MCF 10A (cell line): ENCODE results near the gene SEC61A1. TPM values are rescaled to one million over a fixed set of nuclear protein-coding genes. Genes with fewer than 3 reads are reported as not detected.
A peak's percentile ranks its signal among the peaks of the same experiment; 100 is the strongest.

Source experiments
- BruUV-seq: library from RNA; stranded (reverse); fragments of 400-500 nt; replicated peaks from 2 replicates; lab custom pipeline; 2021; lab: Mats Ljungman, UMichigan
- CTCF ChIA-PET: fragments of 300-600 bp; sonication (Branson Sonifier 250); formaldehyde crosslinking; extraction: SDS; loops from one replicate; lab custom pipeline; 2021; ENCODE audit warnings: antibody characterized with exemption, inconsistent platforms; lab: Yijun Ruan, JAX
- POLR2A ChIA-PET: fragments of 300-600, 350-650 bp; sonication (Branson Sonifier 250); formaldehyde crosslinking; extraction: SDS; loops from one replicate; lab custom pipeline; 2020; ENCODE audit warnings: antibody characterized with exemption, inconsistent platforms; lab: Yijun Ruan, JAX
- DNase-seq: peaks from one replicate; pipeline ENCODE4 v3.0.0-alpha.2; 2018; ENCODE audit not compliant: unreplicated experiment
- H3K27ac Mint-ChIP-seq: one replicate; pipeline ENCODE4 v1.8.0; 2022; ENCODE audit warnings: mild to moderate bottlenecking, low read depth, mixed read lengths; ENCODE audit not compliant: unreplicated experiment
- H3K27me3 Mint-ChIP-seq: one replicate; pipeline ENCODE4 v1.8.0; 2022; ENCODE audit warnings: mixed read lengths; ENCODE audit not compliant: insufficient read depth, unreplicated experiment
- H3K36me3 Mint-ChIP-seq: one replicate; pipeline ENCODE4 v1.8.0; 2022; ENCODE audit warnings: mild to moderate bottlenecking, moderate library complexity, mixed read lengths; ENCODE audit not compliant: insufficient read depth, unreplicated experiment
- H3K4me1 Mint-ChIP-seq: one replicate; pipeline ENCODE4 v1.8.0; 2022; ENCODE audit warnings: mixed read lengths; ENCODE audit not compliant: insufficient read depth, unreplicated experiment
- H3K4me3 Mint-ChIP-seq: one replicate; pipeline ENCODE4 v1.8.0; 2022; ENCODE audit warnings: mild to moderate bottlenecking, moderate library complexity, mixed read lengths; ENCODE audit not compliant: unreplicated experiment
- H3K9me3 Mint-ChIP-seq: one replicate; pipeline ENCODE4 v1.8.0; 2022; ENCODE audit warnings: mixed read lengths; ENCODE audit not compliant: unreplicated experiment
- intact Hi-C: fragments of 100-400 bp; cut with micrococcal nuclease; formaldehyde crosslinking; loops from 2 replicates; pipeline ENCODE4 v1.14.1; 2022
- total RNA-seq: library from RNA; stranded (reverse); gene quantifications from 2 replicates; pipeline ENCODE4 v1.2.3, GENCODE V29; 2022
- TF ChIP-seq, protein P1 (sequence below): fragments of 200-600 bp; IDR thresholded peaks from one replicate; pipeline ENCODE4 v1.8.0; 2022; ENCODE audit warnings: antibody characterized with exemption, mild to moderate bottlenecking; ENCODE audit not compliant: unreplicated experiment

Gene SEC61A1
- total RNA-seq, 1 experiment from 2014 or later = 418 TPM

DNA sequence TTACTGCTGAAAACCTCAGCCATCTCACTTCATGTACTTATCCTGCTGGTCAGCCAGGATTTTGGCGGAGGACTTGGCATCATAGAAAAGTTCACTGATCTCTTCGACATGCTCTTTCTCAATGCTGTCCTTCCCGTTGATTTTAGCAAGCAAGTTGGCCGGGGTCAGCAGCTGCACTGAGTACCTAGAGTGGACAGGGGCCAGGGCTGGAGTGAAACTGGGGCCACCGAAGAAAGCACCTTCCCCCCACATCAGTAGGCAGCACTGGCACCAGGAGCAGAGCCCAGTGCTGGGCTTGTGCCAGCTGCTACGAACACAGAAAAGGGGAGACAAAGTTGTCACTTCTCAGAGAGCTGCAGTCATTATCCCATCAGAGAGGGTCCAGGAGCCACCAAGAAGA lies 29.0 kb downstream of the SEC61A1 start:
- intact Hi-C loops = no loop called here
- no peak overlapping the region for H3K27ac Mint-ChIP-seq
- no TSS peak for BruUV-seq
- no peak overlapping the region for H3K4me3 Mint-ChIP-seq
- ChIA-PET CTCF (interaction anchor here (1.3 to 10.2 kb wide), 2 partner anchors 15 to 52 kb away, joined by 3 to 66 read pairs; no protein-coding TSS in a partner anchor), POLR2A (no interaction called here)
- H3K36me3 Mint-ChIP-seq = peaks cover 70% of the 10 kb centered on the region
- no peak for DNase-seq
- H3K27me3 Mint-ChIP-seq = no peaks in the 10 kb centered on the region
- no peaks in the 10 kb centered on the region for H3K9me3 Mint-ChIP-seq
- H3K4me1 Mint-ChIP-seq = peaks cover 8% of the 10 kb centered on the region
- TF ChIP-seq, protein P1, sequence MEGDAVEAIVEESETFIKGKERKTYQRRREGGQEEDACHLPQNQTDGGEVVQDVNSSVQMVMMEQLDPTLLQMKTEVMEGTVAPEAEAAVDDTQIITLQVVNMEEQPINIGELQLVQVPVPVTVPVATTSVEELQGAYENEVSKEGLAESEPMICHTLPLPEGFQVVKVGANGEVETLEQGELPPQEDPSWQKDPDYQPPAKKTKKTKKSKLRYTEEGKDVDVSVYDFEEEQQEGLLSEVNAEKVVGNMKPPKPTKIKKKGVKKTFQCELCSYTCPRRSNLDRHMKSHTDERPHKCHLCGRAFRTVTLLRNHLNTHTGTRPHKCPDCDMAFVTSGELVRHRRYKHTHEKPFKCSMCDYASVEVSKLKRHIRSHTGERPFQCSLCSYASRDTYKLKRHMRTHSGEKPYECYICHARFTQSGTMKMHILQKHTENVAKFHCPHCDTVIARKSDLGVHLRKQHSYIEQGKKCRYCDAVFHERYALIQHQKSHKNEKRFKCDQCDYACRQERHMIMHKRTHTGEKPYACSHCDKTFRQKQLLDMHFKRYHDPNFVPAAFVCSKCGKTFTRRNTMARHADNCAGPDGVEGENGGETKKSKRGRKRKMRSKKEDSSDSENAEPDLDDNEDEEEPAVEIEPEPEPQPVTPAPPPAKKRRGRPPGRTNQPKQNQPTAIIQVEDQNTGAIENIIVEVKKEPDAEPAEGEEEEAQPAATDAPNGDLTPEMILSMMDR = no peak

DNA sequence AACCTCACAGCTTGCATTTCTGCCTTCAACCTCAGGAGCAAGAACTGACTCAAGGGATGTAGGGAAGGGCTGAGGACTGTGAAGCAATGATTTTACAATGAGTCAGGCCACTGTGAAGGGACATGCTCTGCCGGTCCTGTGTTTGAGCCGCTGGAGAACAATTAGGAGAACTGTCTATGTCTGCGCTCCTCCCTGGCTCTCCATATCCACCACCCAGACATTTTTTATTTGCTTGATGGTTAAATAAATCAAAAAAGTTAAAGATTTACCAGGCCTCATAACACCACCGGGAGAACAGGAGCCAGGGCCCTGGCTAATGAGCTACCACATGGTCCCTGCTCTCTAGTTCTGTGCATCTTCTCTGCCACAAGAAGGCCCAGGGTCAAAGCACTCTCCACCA lies 29.6 kb downstream of the SEC61A1 start:
- Mint-ChIP-seq H3K27me3 (no peaks in the 10 kb centered on the region), H3K27ac (no peak overlapping the region), H3K4me1 (peaks cover 8% of the 10 kb centered on the region), H3K4me3 (no peak overlapping the region), H3K36me3 (peaks cover 76% of the 10 kb centered on the region), H3K9me3 (no peaks in the 10 kb centered on the region)
- BruUV-seq = no TSS peak
- TF ChIP-seq, protein P1 = no peak
- POLR2A ChIA-PET = no interaction called here
- CTCF ChIA-PET = interaction anchor here (1.0 to 10.2 kb wide), 3 partner anchors 14 to 240 kb away, joined by 3 to 66 read pairs (median 3); no protein-coding TSS in a partner anchor
- intact Hi-C loops = no loop called here
- no peak for DNase-seq

DNA sequence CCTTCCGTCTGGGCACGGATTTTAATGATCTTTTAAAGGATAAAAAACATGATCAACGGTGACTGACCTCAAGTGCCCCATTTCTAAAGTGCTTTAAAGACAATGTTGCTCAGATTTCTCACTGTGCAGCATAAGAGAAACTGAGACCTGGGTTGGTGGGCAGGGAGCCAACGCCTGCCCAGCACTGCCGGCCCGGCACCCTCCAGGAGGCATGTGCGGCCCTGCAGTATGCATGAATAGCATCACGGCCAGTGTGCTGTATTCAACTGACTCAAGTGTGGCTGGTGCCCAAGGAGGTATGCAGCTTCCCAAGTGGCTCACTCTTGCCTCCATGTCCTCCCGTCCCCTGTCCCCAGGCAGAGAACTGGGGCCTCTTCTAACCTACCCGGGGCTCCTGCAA lies 30.3 kb downstream of the SEC61A1 start:
- CTCF ChIA-PET = interaction anchor here (0.6 to 10.2 kb wide), 3 partner anchors 14 to 539 kb away, joined by 3 to 66 read pairs (median 3); no protein-coding TSS in a partner anchor

DNA sequence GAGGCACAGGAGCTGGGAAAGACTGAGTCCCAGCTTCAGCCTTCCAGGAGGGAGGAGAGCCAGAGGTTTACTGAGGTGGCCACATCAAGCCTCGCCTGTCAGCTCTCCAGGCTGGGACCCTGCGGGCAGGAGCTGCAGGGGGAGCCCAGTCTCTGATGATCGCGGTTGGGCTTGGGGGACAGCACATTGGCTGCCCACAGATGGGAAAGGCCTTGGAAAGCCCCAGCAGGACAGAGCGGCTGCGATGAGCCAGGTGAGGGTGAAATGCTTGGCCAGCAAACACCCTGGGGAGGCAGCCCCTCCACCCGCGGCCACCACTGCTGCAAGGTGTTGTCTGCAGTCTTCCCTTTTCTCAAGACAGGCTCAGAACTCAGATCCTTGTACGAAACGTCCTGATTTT lies 31.2 kb downstream of the SEC61A1 start:
- intact Hi-C loops = no loop called here
- Mint-ChIP-seq H3K4me1 (peaks cover 8% of the 10 kb centered on the region), H3K4me3 (no peak overlapping the region), H3K27me3 (no peaks in the 10 kb centered on the region), H3K27ac (peak overlapping the region; percentile 54), H3K9me3 (no peaks in the 10 kb centered on the region), H3K36me3 (peaks cover 86% of the 10 kb centered on the region)
- DNase-seq = no peak
- TF ChIP-seq, protein P1 = no peak
- no TSS peak for BruUV-seq
- POLR2A ChIA-PET = no interaction called here
- CTCF ChIA-PET = interaction anchor here (0.6 to 10.2 kb wide), 2 partner anchors 13 to 412 kb away, joined by 4 to 66 read pairs; no protein-coding TSS in a partner anchor

More for the DNA sequence above, 30.3 kb downstream of the SEC61A1 start:
- Mint-ChIP-seq H3K9me3 (no peaks in the 10 kb centered on the region), H3K27ac (no peak overlapping the region), H3K36me3 (peaks cover 83% of the 10 kb centered on the region), H3K4me3 (no peak overlapping the region), H3K4me1 (peaks cover 8% of the 10 kb centered on the region), H3K27me3 (no peaks in the 10 kb centered on the region)
- intact Hi-C loops = no loop called here
- no TSS peak for BruUV-seq
- DNase-seq = no peak
- TF ChIP-seq, protein P1 = no peak
- POLR2A ChIA-PET = no interaction called here
